ENCODE results near the gene MPO. TPM values are rescaled to one million over a fixed set of nuclear protein-coding genes. Genes with fewer than 3 reads are reported as not detected.

Gene MPO
- total and polyA plus RNA-seq, 10 of the 15 experiments (the other 5 are each of a cell fraction or from before 2014, with no cell fraction given), result 0.06 to 0.49 (median 0.14) TPM

- peaks cover 2 to 4% of the 10 kb centered on the region in 2 experiments; a peak in 2 of 4 replicates for H3K27me3 ChIP-seq (replicated peaks in 1 of 2; ENCODE audit: control insufficient read depth in 2 of 2, insufficient read depth in 2 of 2, low read length in 1 of 2)
- SMC1A ChIA-PET (ENCODE audit: uncharacterized antibody, unreplicated experiment), result no interaction called here
Observed at GRCh38 chr17:58267347-58268324, 13.1 kb downstream of the MPO start.

GRCh38 chr17:58265902-58266875 lies 14.5 kb downstream of the MPO start:
- BruUV-seq (replicated peaks), result no TSS peak
- Histone ChIP-seq H3K36me3 (ENCODE audit: control insufficient read depth in 2 of 2, insufficient read depth in 2 of 2, low read length in 1 of 2) (no peaks in the 10 kb centered on the region), H4K20me1 (ENCODE audit: control insufficient read depth, insufficient read depth) (no peaks in the 10 kb centered on the region), H2AFZ (ENCODE audit: control insufficient read depth, low read depth, low read length) (no peak overlapping the region), H3K79me2 (ENCODE audit: control insufficient read depth, insufficient read depth, low read length) (no peaks in the 10 kb centered on the region), H3K9ac (ENCODE audit: control insufficient read depth, insufficient read depth, low read length) (no peak overlapping the region), H3K27me3 (replicated peaks in 1 of 2; ENCODE audit: control insufficient read depth in 2 of 2, insufficient read depth in 2 of 2, low read length in 1 of 2) (peaks cover 2 to 5% of the 10 kb centered on the region in 2 experiments; a peak in 2 of 4 replicates), H3K4me3 (no peak overlapping the region), H3K27ac (ENCODE audit: control insufficient read depth, insufficient read depth) (no peak overlapping the region), H3K4me1 (ENCODE audit: control insufficient read depth, insufficient read depth, low read length) (no peaks in the 10 kb centered on the region), H3K4me2 (ENCODE audit: control insufficient read depth, insufficient read depth) (no peak overlapping the region), H3K9me3 (replicated peaks; ENCODE audit: control insufficient read depth, insufficient read depth, low read length) (no peaks in the 10 kb centered on the region)
- WGBS (ENCODE audit: insufficient coverage, insufficient replicate concordance, low lambda C conversion rate, missing lambda C conversion rate), result 47% methylated on average over 7 of the region's 7 CpGs
- DNase-seq (ENCODE audit: low read depth, low spot score), result no peak
- ChIA-PET CTCF (interaction anchor here (0.6 to 2.0 kb wide), 2 partner anchors 16 to 39 kb away, joined by 5 to 7 read pairs; no protein-coding TSS in a partner anchor), RAD21 (ENCODE audit: unreplicated experiment) (no interaction called here), POLR2A (interaction anchor here (0.6 kb wide), 1 partner anchor 130 kb away, joined by 3 read pairs; no protein-coding TSS in a partner anchor), SMC1A (ENCODE audit: uncharacterized antibody, unreplicated experiment) (no interaction called here)
- no peak for ATAC-seq
- intact Hi-C loops (cut with micrococcal nuclease; ENCODE audit: unreplicated experiment), result no loop called here
- no peak for FAIRE-seq
- in situ Hi-C loops (cut with MboI), result no loop called here
- TF ChIP-seq BACH1 (IDR thresholded peaks at IDR 0.05; ENCODE audit: borderline replicate concordance), result no peak
- no peak for TF ChIP-seq MXI1 (IDR thresholded peaks at IDR 0.05; ENCODE audit: low read depth, low read length)
- TF ChIP-seq FOS (IDR thresholded peaks at IDR 0.05; ENCODE audit: borderline replicate concordance, extremely low read depth, insufficient read length), result no peak
- no peak for TF ChIP-seq IRF3 (IDR thresholded peaks at IDR 0.05)
- no peak for TF ChIP-seq PML (IDR thresholded peaks at IDR 0.05; ENCODE audit: low read length)
- no peak for TF ChIP-seq RAD51 (IDR thresholded peaks at IDR 0.05)
- no peak for TF ChIP-seq NRF1 (conservative IDR thresholded peaks at IDR 0.05; ENCODE audit: low read depth, low read length)
- no peak for TF ChIP-seq FOXM1 (IDR thresholded peaks at IDR 0.05; ENCODE audit: low read depth, low read length)
- TF ChIP-seq RAD21 (IDR thresholded peaks at IDR 0.05; ENCODE audit: insufficient read depth, low read depth, low read length), result no peak
- no peak for TF ChIP-seq WRNIP1 (IDR thresholded peaks at IDR 0.05; ENCODE audit: borderline replicate concordance, low read depth, low read length)

More at GRCh38 chr17:58267347-58268324, 13.1 kb downstream of the MPO start:
- in situ Hi-C loops (cut with MboI) (no loop called here), intact Hi-C loops (cut with micrococcal nuclease; ENCODE audit: unreplicated experiment) (no loop called here)
- no peak overlapping the region for H3K4me3 ChIP-seq
- TF ChIP-seq CHD4 (IDR thresholded peaks at IDR 0.05) (no peak), NFYA (IDR thresholded peaks at IDR 0.05; ENCODE audit: borderline replicate concordance, low read depth, low read length) (no peak)
- ChIA-PET POLR2A (no interaction called here), CTCF (no interaction called here), RAD21 (ENCODE audit: unreplicated experiment) (no interaction called here)
- no peaks in the 10 kb centered on the region for H3K4me1 ChIP-seq (ENCODE audit: control insufficient read depth, insufficient read depth, low read length)
- ATAC-seq, result no peak
- no peaks in the 10 kb centered on the region for H3K36me3 ChIP-seq (ENCODE audit: control insufficient read depth in 2 of 2, insufficient read depth in 2 of 2, low read length in 1 of 2)
- no peak for DNase-seq (ENCODE audit: low read depth, low spot score)
- no peak overlapping the region for H3K4me2 ChIP-seq (ENCODE audit: control insufficient read depth, insufficient read depth)
- no peak overlapping the region for H2AFZ ChIP-seq (ENCODE audit: control insufficient read depth, low read depth, low read length)
- FAIRE-seq, result no peak
- BruUV-seq (replicated peaks), result no TSS peak
- no peaks in the 10 kb centered on the region for H4K20me1 ChIP-seq (ENCODE audit: control insufficient read depth, insufficient read depth)
- WGBS (ENCODE audit: insufficient coverage, insufficient replicate concordance, low lambda C conversion rate, missing lambda C conversion rate), result 26% methylated on average over 22 of the region's 22 CpGs
- H3K27ac ChIP-seq (ENCODE audit: control insufficient read depth, insufficient read depth), result no peak overlapping the region
- H3K79me2 ChIP-seq (ENCODE audit: control insufficient read depth, insufficient read depth, low read length), result no peaks in the 10 kb centered on the region
- no peak overlapping the region for H3K9ac ChIP-seq (ENCODE audit: control insufficient read depth, insufficient read depth, low read length)
- H3K9me3 ChIP-seq (replicated peaks; ENCODE audit: control insufficient read depth, insufficient read depth, low read length), result no peaks in the 10 kb centered on the region

Measured in GM12878 (cell line).